ENCODE measurements around the gene MPP3.
A peak's percentile ranks its signal among the peaks of the same experiment; 100 is the strongest.

- TF ChIP-seq CTCF (IDR thresholded peaks at IDR 0.05): peak in 3 of 6 experiments; percentile 24 to 44 (median 43)
- no peak for TF ChIP-seq POLR2A (IDR thresholded peaks at IDR 0.05)
These were observed 42.5 kb downstream of the MPP3 start for GRCh38 chr17:43790311-43790940.
